COLO829 (cell line): ENCODE data around the gene CCHCR1.
"Not testable (repeated sequence)": the region's sequence is repeated elsewhere in the genome, so short reads cannot be mapped to it uniquely, and the experiment has no call there.

Source experiments
- DNase-seq: peaks from one replicate; pipeline ENCODE4 v3.0.0; 2012; ENCODE audit warnings: low spot score

Gene CCHCR1

DNA sequence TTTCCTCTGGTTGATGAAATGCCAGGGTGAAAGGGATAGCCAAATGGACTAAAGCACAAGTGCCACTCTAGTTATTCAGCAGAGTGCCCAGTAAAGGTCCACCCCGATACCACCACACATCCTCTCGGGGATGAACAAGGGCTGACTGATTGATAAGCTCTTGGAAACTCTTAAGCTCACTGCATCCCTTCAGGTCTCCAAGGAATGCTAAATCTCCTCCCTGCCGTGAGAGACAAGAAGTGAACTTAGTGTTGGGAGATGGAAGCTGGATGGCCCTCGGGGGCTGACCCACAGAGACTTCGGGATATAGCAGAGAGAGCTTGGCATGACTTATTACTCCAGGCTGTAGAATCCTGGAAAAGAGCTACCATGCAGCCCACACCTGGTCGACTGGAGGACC, 26.3 kb upstream of the CCHCR1 start:
- DNase-seq = not testable (repeated sequence)

DNA sequence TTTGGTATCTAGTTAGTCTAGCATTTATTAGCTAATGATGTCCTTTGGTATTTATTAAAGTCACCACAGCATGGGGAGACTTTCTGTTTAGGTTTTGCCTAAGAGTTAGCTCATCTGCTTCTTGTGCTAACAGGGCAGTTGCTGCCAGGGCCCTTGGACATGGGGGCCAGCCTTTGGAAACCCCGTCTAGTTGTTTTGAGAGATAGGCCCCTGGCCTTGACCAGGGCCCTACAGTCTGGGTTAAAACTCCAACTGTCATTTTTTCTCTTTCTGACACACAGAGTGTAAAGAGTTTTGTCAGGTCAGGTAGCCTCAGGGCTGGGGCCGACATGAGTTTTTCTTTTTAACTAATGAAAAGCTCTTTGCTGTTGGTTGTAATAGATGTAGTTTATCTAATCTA, 25.7 kb upstream of the CCHCR1 start:
- DNase-seq = not testable (repeated sequence)

DNA sequence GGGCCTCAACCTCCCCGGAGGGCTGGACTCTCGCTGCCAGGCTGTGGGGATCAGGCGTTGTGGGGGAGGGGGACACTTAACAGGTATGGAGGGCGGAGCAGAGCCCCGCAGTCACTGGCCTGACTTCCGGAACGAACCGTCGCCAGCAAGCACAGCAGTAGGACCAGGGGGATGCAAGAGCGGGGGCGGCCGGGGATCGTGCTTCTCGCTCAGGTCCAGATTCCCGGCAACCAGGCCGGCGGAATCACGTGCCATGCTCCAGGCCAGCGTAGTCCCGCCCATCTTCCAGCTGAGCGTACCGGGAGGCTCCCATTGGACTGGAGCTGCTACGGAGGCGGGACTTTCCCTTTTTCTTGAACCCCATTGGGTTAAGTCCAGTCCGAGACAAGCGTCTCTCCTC, 22.9 kb upstream of the CCHCR1 start:
- DNase-seq = no peak

DNA sequence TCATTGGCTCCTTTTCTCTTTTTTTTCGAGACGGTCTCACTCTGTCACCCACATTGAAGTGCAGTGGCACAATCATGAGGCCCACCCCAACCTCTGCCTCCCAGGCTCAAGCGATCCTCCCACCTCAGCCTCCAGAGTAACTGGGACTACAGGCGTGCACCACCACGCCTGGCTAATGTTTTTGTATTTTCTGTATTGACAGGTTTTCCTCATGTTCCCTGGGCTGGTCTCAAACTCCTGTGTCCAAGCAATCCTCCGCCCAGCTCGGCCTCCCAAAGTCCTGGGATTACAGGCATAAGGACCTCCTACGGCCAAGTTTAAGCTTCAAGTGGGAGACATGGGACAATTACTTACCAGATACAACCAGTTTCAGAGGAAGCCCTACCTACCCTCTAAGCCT, 22.3 kb upstream of the CCHCR1 start:
- no peak for DNase-seq

DNA sequence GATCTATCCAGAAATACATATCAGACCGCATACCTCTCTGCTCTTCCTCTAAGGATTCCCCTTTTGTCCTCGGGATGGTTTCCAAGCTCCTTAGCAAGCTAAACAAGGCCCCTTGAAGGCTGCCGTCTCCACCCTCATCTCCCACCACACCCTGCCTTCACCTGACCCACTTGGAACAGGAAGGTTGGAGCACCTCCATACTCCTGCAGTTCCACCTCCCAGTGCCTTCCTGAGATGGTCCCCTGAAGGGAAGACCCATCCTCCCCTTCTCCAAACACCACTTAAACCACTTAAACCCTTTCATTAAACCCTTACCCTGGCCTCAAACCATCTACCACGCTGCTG, 21.4 kb upstream of the CCHCR1 start:
- DNase-seq = no peak

DNA sequence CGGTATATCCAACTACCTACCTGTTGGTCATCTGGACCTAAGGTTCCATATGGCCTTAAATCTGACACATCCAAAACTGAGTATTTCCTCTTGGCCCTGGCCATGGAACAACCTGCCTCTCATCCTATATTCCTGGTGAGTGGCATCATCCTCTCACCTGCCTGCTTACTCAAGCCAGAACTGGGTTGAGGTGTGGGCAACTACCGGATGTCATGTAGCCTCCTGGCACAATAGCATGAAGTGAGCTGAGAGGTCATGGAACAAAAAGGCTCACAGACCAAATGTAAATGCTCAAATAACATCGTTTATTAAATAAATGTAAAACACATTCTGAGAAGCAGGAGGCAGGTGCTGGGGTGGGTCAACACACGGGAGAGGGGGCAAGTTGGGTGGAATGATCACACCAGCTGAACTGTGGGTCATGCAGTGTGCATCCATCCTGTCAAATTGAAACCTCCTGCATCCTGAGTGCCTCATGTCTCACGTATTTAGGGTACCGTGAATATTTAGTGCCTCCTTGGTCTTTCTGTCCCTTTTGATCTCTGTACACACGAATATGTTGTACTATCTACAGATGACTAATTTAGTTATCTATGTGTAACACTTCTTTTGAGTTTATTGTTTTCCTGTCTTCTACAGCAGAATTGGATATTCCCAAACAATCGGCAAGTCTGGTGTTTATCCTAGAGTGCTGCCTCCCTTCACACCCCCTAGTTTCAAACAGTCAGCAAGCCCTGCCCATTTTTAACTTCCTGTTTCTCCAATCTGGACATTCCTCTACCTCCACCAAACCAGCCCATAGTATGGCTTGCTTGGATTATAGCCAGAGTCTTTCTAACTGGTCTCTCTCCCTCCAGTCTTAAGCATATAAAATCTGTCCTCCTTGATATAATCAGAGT, 20.8 kb upstream of the CCHCR1 start:
- DNase-seq = no peak

DNA sequence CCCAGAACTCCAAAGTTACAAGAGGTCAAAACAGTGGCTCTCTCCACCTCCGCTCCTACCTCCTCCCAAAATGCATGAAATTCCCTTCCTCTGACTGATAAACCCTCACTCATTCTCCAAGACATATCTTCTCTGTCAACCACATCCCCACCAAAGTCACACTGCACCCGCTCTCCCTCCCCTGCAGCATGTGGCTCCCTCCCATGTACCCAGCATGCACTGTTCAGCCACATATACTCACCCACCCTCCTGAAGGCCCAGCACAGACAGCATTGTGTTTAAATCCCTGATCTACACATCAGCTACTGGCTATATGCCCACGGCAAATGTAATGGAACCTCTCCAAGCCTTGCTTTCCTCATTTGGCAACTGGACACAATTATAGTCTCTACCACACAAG, 18.4 kb upstream of the CCHCR1 start:
- DNase-seq = no peak

DNA sequence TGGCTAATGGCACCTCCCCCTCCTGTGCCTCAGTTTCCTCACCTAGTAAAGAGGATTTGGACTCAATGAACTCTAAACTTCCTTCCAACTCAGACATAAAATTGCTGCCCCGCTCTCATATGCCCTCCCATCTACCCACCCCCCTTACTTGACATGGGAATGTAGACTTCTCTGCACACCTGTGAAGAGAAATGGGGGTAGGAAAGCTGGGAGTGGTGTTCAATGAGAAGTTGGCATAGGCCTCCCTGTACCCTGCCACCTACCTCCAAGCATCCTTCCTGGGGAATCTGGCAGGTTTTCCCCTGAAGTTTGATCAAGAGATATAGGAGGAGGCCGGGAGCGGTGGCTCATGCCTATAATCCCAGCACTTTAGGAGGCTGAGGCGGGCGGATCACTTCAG, 16.8 kb upstream of the CCHCR1 start:
- DNase-seq = no peak

DNA sequence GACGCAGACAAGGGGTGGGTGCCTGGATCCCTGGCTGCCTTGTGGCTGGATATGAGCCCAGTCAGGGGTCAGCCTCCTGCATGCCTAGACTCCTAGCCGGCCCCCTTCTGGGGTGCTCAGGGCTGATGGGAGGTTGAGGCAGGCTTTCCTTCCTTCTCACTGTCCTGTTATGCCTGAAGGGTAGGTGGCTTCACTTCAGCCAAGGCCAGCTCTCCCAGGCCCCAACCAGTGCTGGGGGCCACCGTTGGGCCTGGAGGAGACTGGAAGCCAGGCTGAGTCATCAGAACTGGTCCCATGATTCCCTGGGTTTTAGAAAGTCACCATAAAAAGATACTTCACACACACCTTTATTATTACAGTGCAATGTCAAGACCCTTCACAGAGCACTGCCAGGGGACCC, 15.8 kb upstream of the CCHCR1 start:
- DNase-seq = no peak

DNA sequence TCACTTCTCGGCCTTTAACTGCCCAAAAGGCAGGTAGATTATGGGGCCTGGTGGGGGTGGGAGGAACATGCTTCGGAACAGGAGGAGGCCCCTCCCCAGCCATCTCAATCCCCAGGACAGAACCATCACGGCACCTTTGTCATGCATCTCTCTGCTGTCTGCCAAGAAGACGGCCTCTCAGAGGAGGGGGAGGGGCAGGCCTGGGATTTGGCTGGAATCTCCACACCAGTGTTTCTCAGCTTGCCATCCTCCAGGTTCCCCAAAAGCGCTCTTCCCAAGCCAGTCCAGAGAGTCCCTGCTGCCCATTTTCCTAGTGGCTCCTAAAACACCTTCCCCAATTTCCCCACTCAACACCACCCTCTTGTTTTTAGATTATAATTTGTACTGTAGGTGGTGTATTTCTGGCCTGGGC, 15.4 kb upstream of the CCHCR1 start:
- no peak for DNase-seq

DNA sequence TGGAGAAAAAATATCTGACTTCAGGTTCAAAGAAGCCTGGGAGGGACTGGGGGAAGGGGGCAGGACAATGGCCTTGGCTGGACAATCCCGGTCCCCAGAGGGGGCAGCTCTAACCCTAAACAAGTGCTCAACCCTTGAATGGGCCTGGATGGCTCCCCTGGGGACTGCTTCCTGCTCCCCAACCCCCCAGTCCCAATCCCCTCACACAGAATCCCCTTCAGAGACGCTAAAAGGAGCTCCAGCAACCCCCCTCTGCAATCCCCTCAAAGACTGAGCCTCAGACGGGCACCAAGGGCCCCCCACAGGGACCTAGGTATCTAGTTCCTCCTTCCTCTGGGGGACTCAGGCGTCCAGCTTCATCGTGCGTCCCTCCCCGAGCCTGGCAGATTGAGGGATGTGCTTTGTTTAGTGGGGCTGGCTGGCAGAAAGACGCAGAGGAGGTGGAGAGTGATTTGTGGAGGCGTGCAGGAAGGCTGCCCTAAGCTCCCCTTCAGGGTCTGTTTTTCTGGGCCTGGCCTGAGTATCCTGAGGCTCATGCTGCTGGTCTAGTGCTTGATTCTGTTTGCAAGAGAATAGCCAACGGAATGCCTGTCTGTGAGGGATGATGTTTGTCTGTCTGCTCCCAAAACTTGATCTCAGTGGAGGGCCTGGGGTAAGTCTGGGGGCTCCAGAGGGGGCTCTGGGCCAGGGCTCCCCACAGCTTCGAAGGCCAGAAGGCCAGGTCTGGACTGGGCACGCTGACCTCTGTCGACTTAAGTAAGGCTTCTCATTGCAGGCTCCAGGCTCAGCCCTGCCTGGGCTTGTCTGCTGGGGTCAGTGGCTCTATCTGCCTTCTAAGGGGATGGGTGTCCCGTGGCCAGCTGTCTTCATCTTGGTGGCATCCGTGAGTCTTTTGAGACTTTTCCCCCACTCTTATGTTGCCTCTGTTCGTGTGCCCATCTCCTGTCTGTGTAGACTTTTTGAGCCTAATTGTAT, 14.6 kb upstream of the CCHCR1 start:
- no peak for DNase-seq

DNA sequence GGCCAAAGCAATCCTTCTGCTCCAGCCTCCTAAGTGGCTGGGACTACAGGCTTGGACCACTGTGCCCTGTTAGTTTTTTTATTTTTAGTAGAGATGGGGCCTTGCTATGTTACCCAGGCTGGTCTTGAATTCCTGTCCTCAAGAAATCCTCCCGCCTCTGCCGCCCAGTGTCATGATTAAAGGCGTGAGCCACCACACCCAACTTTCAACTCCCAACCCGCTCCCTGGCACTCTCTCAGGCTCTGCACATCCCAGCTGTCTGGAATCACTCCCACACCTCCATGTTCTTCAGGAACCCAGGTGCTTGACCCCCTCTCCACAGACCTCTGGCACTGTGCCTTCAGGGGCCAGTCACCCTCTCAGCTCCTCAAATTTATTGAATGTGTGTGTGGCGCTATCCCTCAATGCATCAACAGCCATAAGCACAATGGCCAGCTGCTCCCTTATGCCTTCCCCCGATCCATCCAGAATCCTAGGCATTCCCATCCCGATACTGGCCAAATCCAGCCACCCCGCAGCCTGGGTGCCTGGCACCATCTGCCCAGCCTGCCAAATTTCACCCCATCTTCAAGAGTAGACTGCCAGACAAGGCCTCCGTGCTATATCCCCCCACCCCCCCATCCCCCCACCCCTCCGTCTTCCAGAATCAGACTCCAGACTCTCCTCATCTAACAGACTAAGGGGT, 13.5 kb upstream of the CCHCR1 start:
- no peak for DNase-seq

DNA sequence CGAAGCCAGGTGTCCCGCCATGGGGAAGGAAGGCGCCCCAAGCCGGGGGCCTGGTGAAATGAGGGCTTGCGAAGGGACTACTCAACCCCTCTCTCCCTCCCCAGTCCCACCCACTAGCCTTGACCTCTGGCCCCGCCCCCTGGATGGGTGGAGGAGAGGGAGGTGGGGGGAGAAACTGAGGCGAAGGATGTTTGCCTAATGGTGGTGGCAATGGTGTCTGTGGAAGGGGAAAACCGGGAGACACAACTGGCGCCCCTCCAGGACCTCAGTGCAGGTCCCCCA, 12.9 kb upstream of the CCHCR1 start, which contains the start of gene POU5F1:
Gene POU5F1 (minus strand): TSS at position 83 of the 282 bp plus-strand sequence. CDS start 62 bp downstream, at position 21.
- DNase-seq = no peak

DNA sequence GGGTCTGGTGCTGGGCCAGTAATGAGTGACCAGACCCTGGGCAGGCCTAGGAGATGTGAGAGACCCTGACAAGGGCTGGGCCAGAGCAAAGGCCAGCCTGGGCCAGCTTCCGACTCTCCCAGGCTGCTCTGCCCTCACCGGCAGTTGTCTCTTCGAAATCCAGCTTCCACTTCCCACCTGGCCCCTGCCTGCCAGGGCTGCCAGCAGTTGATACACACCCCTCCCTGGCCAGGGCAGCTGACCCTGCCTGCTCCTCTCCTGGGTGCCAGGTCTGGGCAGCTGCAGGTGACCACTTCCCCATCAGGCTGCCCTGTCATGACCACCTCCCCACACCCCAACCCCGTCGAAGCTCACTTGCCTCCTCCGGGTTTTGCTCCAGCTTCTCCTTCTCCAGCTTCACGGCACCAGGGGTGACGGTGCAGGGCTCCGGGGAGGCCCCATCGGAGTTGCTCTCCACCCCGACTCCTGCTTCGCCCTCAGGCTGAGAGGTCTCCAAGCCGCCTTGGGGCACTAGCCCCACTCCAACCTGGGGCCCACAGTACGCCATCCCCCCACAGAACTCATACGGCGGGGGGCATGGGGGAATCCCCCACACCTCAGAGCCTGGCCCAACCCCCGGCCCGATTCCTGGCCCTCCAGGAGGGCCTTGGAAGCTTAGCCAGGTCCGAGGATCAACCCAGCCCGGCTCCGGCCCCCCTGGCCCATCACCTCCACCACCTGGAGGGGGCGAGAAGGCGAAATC, 12.4 kb upstream of the CCHCR1 start:
- not testable (repeated sequence) for DNase-seq

DNA sequence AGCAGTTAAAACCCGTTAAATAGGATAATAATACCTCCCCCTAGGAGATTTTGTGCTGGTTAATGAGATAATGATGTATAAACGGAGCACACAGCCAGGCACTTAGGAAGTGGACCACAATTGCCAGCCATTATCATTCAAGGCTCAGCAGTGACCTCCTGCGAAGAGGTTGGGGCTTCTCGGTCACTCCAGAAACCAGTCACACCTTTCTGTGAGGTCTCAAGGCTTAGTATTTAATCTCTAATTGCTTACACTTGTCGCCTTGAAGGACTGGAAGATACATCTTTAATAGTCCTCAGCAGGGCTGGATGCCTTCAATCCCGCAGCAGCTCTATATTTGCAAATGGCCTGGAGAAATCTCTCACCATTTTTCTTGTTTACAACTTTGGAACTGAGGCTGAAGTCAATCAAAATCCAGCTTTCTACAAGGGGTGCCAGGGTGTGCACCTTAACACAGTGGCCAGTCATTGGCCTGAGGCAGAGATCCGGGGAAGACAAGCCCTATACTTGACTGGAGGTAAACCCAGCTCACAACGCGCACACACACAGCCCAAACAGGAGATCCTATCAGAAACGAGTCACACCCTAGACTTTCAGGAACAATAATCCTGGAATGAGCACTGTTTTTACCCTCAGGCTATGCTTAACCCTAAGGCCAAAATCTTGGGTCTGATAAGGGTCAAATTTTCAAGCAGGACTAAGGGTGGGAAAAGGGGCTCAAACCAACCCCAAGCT, 11.7 kb upstream of the CCHCR1 start:
- no peak for DNase-seq

DNA sequence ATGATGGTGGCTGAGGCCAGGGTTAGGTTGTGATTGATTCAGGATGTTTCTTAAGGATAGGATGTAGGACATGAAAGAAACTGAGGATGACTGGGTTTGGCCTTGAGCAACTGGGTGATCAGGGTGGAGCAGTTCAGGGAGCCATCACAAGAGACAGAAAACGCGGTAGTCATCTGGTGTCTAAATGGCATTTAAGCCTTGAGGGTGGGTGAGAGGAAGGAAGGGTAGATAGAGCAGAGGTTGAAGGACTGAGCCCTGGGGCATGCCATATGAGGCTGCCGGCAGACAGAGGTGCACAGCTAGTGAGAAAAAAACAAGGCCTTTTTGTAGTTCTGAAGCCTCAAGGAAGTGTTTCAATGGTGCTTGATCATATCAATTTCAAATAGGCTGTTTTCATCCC, 11.0 kb upstream of the CCHCR1 start:
- no peak for DNase-seq

DNA sequence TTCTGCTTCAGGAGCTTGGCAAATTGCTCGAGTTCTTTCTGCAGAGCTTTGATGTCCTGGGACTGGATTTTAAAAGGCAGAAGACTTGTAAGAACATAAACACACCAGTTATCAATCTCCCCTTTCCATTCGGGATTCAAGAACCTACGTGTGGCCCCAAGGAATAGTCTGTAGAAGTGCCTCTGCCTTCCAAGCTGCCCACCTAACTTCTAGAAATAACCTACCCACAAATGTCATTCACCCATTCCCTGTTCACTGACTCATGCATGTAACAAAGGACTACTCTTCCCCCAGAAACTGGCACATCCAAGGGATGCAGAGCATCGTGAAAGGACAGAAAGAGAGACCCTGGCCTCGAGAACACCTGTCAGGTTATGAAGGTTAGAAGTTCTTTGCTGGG, 8.4 kb upstream of the CCHCR1 start:
- DNase-seq = no peak

DNA sequence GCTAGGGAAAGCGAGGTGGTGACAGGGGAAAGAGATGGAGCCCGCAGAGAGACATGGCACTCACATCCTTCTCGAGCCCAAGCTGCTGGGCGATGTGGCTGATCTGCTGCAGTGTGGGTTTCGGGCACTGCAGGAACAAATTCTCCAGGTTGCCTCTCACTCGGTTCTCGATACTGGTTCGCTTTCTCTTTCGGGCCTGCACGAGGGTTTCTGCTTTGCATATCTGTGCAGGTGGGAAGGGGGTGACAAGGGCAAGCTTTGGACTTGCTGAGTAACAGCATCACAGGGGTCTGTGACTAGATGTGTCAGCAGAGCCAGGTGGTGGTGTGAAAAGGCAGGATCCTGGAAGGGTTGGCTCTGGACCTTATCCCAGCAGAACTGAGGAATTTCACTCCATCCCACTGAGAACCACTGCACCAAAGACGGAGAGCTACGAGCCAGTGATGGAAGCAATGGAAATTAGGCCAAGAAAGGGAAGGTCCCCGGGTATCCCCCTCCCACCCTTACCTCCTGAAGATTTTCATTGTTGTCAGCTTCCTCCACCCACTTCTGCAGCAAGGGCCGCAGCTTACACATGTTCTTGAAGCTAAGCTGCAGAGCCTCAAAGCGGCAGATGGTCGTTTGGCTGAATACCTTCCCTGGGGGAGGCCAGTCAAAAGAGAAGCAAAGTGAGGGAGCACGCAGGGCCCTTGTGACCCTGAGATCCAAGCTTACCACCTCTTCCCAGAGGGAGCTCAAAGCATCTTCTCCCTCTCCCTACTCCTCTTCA, 7.6 kb upstream of the CCHCR1 start:
- DNase-seq = not testable (repeated sequence)

DNA sequence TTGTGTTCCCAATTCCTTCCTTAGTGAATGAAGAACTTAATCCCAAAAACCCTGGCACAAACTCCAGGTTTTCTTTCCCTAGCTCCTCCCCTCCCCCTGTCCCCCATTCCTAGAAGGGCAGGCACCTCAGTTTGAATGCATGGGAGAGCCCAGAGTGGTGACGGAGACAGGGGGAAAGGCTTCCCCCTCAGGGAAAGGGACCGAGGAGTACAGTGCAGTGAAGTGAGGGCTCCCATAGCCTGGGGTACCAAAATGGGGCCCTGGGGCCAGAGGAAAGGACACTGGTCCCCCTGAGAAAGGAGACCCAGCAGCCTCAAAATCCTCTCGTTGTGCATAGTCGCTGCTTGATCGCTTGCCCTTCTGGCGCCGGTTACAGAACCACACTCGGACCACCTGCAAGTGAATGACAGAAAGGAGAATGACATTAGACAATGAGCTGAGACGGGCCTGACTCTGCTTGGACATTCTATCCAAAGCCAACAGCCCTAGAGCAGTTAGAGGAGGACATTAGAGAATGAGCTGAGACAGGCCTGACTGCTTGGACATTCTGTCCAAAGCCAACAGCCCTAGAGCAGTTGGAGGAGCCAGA, 7.0 kb upstream of the CCHCR1 start:
- DNase-seq = not testable (repeated sequence)

DNA sequence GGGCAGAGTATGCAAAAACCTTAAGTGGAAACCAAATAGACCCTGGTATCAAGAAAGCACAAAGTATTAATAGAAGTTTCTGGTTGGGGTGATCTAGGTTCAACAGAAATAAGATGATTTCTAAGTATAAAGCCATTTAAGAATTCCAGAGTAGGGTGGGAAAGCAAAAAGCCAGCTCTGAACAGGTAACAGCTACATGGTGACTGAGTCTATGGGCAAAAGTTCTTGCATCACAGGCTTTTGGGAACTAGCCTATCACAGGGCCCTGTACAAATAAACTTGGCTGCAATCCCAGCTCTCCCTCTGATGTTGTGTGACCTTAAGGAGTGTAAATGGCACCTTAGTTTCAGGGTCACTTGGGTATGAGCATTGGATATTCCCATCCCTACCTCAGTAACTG, 6.3 kb upstream of the CCHCR1 start:
- DNase-seq = no peak
